NCI-H128 (cell line): ENCODE data around the gene EFL1.
A peak's percentile ranks its signal among the peaks of the same experiment; 100 is the strongest.

Source experiments
- DNase-seq: peaks from one replicate; lab custom pipeline; 2025; ENCODE audit not compliant: unreplicated experiment; lab: John Stamatoyannopoulos, UW

The EFL1 gene

DNA sequence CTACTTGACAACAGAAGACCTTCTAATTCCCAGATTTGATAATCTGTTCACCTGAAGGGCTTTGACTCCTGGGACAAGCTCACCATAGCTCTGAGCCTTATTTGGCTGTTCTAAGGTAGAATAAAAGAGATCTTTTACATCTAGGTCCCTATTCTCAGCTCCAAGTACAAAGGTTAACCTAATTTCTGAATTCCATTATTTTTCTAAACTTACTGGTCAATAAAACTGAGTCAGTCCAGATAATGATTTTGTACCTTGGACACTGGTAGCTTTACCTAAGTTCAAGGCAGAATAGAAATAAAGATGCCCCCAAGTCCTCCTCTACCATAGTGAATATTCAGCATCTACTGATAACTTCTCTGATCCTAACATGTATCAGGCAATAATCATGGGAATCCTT is 135.0 kb downstream of the EFL1 start:
- DNase-seq: no peak

GRCh38 chr15:82126346-82126745 is 136.2 kb downstream of the EFL1 start:
- no peak for DNase-seq

- no peak for DNase-seq
Observed at GRCh38 chr15:82124331-82125263, 137.9 kb downstream of the EFL1 start.

DNA sequence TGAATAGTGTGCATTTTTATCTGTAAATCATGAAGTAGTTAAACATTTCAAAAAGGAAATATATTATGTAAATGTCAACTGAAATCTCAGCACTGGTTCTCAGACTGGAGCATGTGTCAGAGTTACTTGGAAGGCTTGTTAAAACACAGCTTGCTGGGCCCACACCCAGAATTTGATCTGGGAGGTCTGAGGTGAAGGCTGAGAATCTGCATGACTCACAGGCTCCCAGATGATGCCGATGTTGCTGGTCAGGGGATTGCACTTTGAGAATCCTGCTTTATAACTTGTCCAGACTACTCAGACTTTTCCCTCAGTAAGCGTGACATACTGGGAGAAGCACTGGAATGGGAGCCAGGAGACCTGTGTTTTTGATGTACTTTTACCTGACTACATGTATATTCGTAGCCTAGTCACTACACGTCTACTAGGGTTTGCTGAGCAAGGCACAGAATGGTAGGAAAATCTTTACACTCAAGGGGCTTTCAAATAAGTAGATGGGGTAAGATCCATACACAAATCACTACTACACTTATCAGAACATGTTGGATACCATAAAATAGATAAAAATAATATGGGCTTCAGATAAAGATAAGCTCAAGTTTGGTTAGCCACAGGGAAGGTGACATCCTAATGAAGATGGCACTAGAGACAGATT is 139.7 kb downstream of the EFL1 start:
- no peak for DNase-seq

- DNase-seq: no peak
Observed at GRCh38 chr15:82118040-82118439, 144.5 kb downstream of the EFL1 start.

- no peak for DNase-seq
Observed at GRCh38 chr15:82117296-82117695, 145.2 kb downstream of the EFL1 start.

GRCh38 chr15:82114660-82115059 is 147.9 kb downstream of the EFL1 start:
- no peak for DNase-seq

- no peak for DNase-seq
Observed at GRCh38 chr15:82113106-82113715, 149.3 kb downstream of the EFL1 start.

GRCh38 chr15:82111918-82112317 is 150.6 kb downstream of the EFL1 start:
- DNase-seq: no peak

GRCh38 chr15:82110144-82110543 is 152.4 kb downstream of the EFL1 start:
- DNase-seq: no peak

GRCh38 chr15:82108489-82109078 is 153.9 kb downstream of the EFL1 start:
- peak; percentile 32 for DNase-seq

GRCh38 chr15:82106679-82107078 is 155.9 kb downstream of the EFL1 start:
- no peak for DNase-seq

DNA sequence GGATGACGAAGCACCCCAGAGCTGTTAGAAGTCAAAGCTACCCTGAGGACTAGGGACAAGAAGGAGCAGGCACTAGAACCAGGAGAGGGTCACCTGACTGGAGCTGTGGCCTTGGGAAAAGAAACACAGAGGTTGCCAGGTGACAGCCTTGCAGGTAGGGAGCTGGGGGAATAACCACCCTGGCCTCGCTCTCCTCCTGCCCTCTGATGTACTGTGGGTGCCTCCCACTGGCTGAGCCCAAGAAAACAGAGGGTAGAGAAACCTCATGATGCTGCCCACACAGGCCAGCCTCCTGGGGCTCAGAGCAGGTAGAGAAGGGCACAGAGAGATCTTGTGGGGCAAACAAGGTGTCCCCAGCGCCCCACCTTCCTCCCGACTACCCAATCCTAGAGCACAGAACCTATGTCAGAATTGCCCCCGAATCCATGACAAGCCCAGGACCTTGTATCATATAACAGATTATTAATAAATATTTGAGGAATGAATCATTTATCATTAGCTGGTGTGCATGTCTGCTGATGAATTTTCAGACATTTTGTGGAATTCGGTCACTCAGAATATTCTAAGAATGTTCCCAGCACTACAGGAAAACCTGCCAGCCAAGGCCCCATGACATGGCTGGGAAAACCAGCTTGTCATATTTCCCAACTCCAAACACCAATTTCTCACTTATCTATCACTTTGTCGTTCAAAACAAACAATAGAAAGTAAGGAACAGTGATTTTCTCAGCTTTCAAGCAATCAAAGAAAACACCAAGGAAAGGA is 156.9 kb downstream of the EFL1 start:
- DNase-seq: no peak

DNA sequence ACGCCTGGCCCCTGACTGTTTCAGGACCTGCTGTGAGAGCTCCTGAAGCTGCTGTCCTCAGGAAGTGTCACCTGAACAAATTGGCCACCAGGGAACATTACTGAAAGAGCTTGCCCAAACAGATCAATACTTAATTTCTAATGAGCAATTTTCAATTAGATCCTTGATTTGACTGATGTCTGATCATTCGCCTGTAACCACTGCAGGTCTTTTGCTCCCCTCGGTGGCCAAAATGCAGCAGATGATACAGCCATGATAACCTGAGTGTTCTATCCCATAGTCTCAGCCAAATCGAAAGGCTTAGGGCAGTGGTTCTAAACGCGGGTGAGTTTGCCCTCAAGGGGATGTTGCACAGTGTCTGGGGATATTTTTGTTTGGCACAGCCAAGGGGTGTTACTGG is 159.1 kb downstream of the EFL1 start:
- no peak for DNase-seq

GRCh38 chr15:82100111-82100929 is 162.2 kb downstream of the EFL1 start:
- DNase-seq: no peak

GRCh38 chr15:82098674-82099073 is 163.9 kb downstream of the EFL1 start:
- DNase-seq: no peak

DNA sequence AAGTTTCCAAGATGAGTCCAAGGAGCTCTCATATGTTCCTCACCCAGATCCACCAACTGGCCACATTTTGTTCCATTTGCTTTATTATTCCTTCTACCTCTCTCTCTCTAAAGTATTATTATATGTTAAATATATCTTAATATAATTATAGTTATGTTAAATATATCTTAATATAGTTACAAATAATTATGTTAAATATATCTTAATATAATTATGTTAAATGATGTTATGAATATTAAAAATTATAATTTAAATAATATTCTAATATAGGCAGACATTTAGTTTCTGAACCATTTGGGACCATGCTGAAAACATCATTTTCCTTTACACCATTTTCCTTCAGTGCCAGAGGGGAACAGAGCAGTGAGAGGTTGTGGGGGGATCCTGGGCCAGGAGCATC is 166.7 kb downstream of the EFL1 start:
- DNase-seq: no peak

DNA sequence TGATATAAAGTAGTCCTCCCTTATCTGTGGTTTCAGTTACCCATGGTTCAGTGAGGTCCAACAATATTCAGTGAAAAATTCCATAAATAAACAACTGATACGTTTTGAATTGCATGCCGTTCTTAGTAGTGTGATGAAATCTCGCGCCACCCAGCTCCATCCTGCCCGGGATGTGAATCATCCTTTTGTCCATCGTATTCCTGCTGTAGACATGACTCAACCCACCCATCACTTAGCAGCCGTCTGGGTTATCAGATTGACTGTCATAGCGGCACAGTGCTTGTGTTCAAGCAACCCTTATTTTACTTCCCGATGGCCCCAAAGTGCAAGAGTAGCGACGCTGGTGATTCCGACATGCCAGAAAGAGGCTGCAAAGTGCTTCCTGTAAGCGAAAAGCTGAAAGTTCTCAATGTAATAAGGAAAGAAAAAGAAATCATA is 168.7 kb downstream of the EFL1 start:
- DNase-seq: no peak

DNA sequence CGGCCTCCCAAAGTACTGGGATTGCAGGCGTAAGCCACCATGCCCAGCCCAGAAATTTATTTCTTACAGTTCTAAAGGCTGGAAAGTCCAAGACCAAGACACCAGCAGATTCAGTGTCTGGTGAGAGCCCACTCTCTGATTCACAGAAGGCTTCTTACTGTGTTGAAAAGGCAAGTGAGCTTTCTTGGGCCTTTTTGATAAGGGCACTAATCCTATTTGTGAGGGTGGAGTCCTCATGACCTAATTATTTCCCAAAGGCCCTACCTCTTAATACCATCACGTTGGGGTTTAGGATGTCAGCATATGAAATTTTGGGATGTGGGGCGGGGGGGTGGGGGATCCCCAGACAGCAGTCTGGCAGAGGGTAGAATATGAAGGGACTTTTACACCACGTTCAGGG is 169.2 kb downstream of the EFL1 start:
- no peak for DNase-seq

- DNase-seq: no peak
Observed at GRCh38 chr15:82091636-82092140, 170.8 kb downstream of the EFL1 start.
